A549 (cell line): ENCODE measurements around the gene SBK2. TPM values are rescaled to one million over a fixed set of nuclear protein-coding genes. Genes with fewer than 3 reads are reported as not detected.

Source experiments
- BHLHE40 ChIP-seq: IDR thresholded peaks from 2 replicates; pipeline ENCODE4 v1.6.1; 2012; ENCODE audit warnings: low read depth, low read length, inconsistent platforms
- CBX8 ChIP-seq: fragments of 200-600 bp; sonication (generic); IDR thresholded peaks from 2 replicates; pipeline ENCODE4 v1.6.1; 2016
- CEBPB ChIP-seq, 2 experiments: fragments of >200 bp in 1 of 2; sonication (Bioruptor Twin) in 1 of 2; formaldehyde crosslinking in 1 of 2; IDR thresholded peaks; 2 replicates each; pipeline ENCODE4 v1.6.1; 2012 to 2016
- CHD2 ChIP-seq: fragments of 150-350 bp; IDR thresholded peaks from 2 replicates; pipeline ENCODE4 v1.6.1; 2014; ENCODE audit warnings: low read length; ENCODE audit not compliant: partially characterized antibody
- CHD4 ChIP-seq: fragments of 200-600 bp; sonication (generic); IDR thresholded peaks from 2 replicates; pipeline ENCODE4 v1.6.1; 2016; ENCODE audit warnings: antibody characterized with exemption, mild to moderate bottlenecking, borderline replicate concordance
- EP300 ChIP-seq, 2 experiments: fragments of >200 bp; sonication (Bioruptor Twin); formaldehyde crosslinking; IDR thresholded peaks; 2 replicates in 1 of 2; 3 replicates in 1 of 2; pipeline ENCODE4 v1.6.1; 2016 to 2017
- FOSB ChIP-seq: fragments of 250-450 bp; sonication (Bioruptor Pico); IDR thresholded peaks from 2 replicates; pipeline ENCODE4 v1.5.0; 2020; ENCODE audit warnings: mild to moderate bottlenecking, moderate library complexity
- FOSL2 ChIP-seq, 2 experiments: fragments of 450-650 bp in 1 of 2; fragments of >200 bp in 1 of 2; sonication (Bioruptor Twin) in 1 of 2; formaldehyde crosslinking; IDR thresholded peaks; 2 replicates each; pipeline versions ENCODE4 v1.5.0 to v1.6.1; 2016 to 2020; ENCODE audit warnings: mild to moderate bottlenecking in 1 of 2, moderate library complexity in 1 of 2
- GATA3 ChIP-seq: IDR thresholded peaks from 2 replicates; pipeline ENCODE4 v1.6.1; 2012; ENCODE audit warnings: borderline replicate concordance
- HEYL ChIP-seq: fragments of 250-450 bp; sonication (Bioruptor Pico); IDR thresholded peaks from 2 replicates; pipeline ENCODE4 v1.8.0; 2021; ENCODE audit warnings: mild to moderate bottlenecking, moderate library complexity
- HOXA7 ChIP-seq: fragments of 250-450 bp; sonication (Bioruptor Pico); IDR thresholded peaks from 2 replicates; pipeline ENCODE4 v1.5.0; 2020; ENCODE audit warnings: mild to moderate bottlenecking, moderate library complexity
- HOXB13 ChIP-seq: fragments of 250-450 bp; sonication (Bioruptor Pico); IDR thresholded peaks from 2 replicates; pipeline ENCODE4 v1.5.0; 2020; ENCODE audit warnings: low read depth, mild to moderate bottlenecking, moderate library complexity
- JUN ChIP-seq, 2 experiments: fragments of >200 bp; sonication (Bioruptor Twin); formaldehyde crosslinking; IDR thresholded peaks; 2 replicates in 1 of 2; 3 replicates in 1 of 2; pipeline ENCODE4 v1.6.1; 2016 to 2017
- KDM1A ChIP-seq: fragments of 200-600 bp; sonication (generic); IDR thresholded peaks from 2 replicates; pipeline ENCODE4 v1.6.1; 2016; ENCODE audit warnings: low read depth, mild to moderate bottlenecking
- MAZ ChIP-seq: fragments of 150-350 bp; IDR thresholded peaks from 2 replicates; pipeline ENCODE4 v1.6.1; 2014; ENCODE audit warnings: antibody characterized with exemption, low read depth, low read length, borderline replicate concordance
- NFE2L2 ChIP-seq: fragments of 150-350 bp; conservative IDR thresholded peaks from 2 replicates; pipeline ENCODE4 v1.6.1; 2014; ENCODE audit warnings: low read length
- PHF8 ChIP-seq: fragments of 200-600 bp; sonication (generic); IDR thresholded peaks from 2 replicates; pipeline ENCODE4 v1.6.1; 2016; ENCODE audit warnings: low read depth, mild to moderate bottlenecking, antibody characterized with exemption, moderate library complexity, borderline replicate concordance
- POLR2AphosphoS2 ChIP-seq: conservative IDR thresholded peaks from 2 replicates; pipeline ENCODE4 v1.6.1; 2012; ENCODE audit warnings: low read length, improper control_type of control experiment, inconsistent platforms
- RAD21 ChIP-seq, 2 experiments: fragments of >200 bp in 1 of 2; sonication (Bioruptor Twin) in 1 of 2; formaldehyde crosslinking in 1 of 2; IDR thresholded peaks in 1 of 2; conservative IDR thresholded peaks in 1 of 2; 2 replicates in 1 of 2; 3 replicates in 1 of 2; pipeline ENCODE4 v1.6.1; 2012 to 2018; ENCODE audit warnings: inconsistent platforms in 1 of 2
- RCOR1 ChIP-seq: fragments of 150-350 bp; IDR thresholded peaks from 2 replicates; pipeline ENCODE4 v1.6.1; 2014; ENCODE audit warnings: antibody characterized with exemption, low read length, low read depth
- RFX5 ChIP-seq: fragments of 450-650 bp; IDR thresholded peaks from 2 replicates; pipeline ENCODE4 v1.7.1; 2014; ENCODE audit warnings: antibody characterized with exemption, mild to moderate bottlenecking, moderate library complexity
- RNF2 ChIP-seq: fragments of 200-600 bp; sonication (generic); IDR thresholded peaks from 2 replicates; pipeline ENCODE4 v1.6.1; 2016; ENCODE audit warnings: low read depth, mild to moderate bottlenecking, antibody characterized with exemption, moderate library complexity, borderline replicate concordance
- SREBF2 ChIP-seq: fragments of 450-650 bp; IDR thresholded peaks from 2 replicates; pipeline ENCODE4 v1.6.1; 2014; ENCODE audit warnings: mild to moderate bottlenecking, moderate library complexity
- TFCP2L1 ChIP-seq: fragments of 250-450 bp; sonication (Bioruptor Pico); IDR thresholded peaks from 2 replicates; pipeline ENCODE4 v1.5.0; 2021; ENCODE audit warnings: mild to moderate bottlenecking
- ZNF302 ChIP-seq: fragments of 250-450 bp; sonication (Bioruptor Pico); IDR thresholded peaks from 2 replicates; pipeline ENCODE4 v1.9.0; 2021; ENCODE audit warnings: inconsistent platforms, mild to moderate bottlenecking, moderate library complexity
- polyA plus RNA-seq, 4 experiments: library from polyadenylated mRNA; depleted of rRNA in 3 of 4; stranded (reverse); fragments of >200 nt; fragmentation: RNase III in 1 of 4; extraction: RNeasy Plus Mini Kit Qiagen cat#74134 plus additional on column Dnase treatment in 1 of 4; gene quantifications; 2 replicates in 3 of 4; 3 replicates in 1 of 4; pipeline ENCODE4 v1.2.3, GENCODE V29; 2011 to 2017
- TF ChIP-seq, protein P1 (sequence below): fragments of 200-600 bp; sonication (generic); IDR thresholded peaks from 2 replicates; pipeline ENCODE4 v1.6.1; 2016; ENCODE audit warnings: antibody characterized with exemption, mild to moderate bottlenecking, moderate library complexity
- TF ChIP-seq, protein P2 (sequence below): IDR thresholded peaks from 2 replicates; pipeline ENCODE4 v1.6.1; 2012; ENCODE audit warnings: low read depth, borderline replicate concordance
- TF ChIP-seq, protein P3 (sequence below): IDR thresholded peaks from 2 replicates; pipeline ENCODE4 v1.6.1; 2012
- TF ChIP-seq, protein P4 (sequence below): fragments of >200 bp; sonication (Bioruptor Twin); formaldehyde crosslinking; IDR thresholded peaks from 3 replicates; pipeline ENCODE4 v1.6.1; 2016
- TF ChIP-seq, protein P5 (sequence below): fragments of 250-450 bp; sonication (Bioruptor Pico); IDR thresholded peaks from 2 replicates; pipeline ENCODE4 v1.5.0; 2020; ENCODE audit warnings: low read depth, mild to moderate bottlenecking, moderate library complexity
- TF ChIP-seq, protein P6 (sequence below): fragments of 450-650 bp; IDR thresholded peaks from 2 replicates; pipeline ENCODE4 v1.6.1; 2014; ENCODE audit warnings: antibody characterized with exemption

The SBK2 gene
- polyA plus RNA-seq, 2 of the 4 experiments (the other 2 are of a cell fraction) = 0.89 to 1.1 TPM

DNA sequence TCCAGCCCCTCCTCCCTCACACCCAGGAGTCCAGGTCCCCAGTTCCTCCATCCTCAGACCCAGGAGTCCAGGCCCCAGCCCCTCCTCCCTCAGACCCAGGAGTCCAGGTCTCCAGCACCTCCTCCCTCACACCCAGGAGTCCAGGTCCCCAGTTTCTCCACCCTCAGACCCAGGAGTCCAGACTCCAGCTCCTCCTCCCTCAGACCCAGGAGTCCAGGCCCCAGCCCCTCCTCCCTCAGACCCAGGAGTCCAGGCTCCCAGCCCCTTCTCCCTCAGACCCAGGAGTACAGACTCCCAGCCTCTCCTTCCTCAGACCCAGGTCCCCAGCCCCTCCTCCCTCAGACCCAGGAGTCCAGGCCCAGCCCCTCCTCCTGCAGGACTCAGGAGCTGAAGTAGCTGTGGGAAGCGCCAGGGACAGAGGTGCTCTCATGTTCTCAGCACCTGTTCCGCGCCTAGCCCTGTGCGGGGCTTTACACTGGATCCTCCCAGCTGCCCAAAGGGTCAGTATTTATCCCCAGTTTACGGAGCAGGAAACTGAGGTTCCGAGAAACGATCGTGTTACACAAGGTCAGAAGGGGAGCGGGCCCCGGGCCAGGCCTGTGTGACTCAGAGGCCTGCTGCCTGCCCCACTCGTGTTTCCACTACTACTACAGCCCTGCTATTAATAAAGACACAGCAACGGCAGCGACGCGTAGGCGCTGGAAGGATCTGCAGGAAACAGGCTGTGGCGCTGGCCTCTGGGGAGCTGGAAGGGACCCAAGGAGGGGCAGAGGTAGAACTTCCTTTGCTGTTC is 10.1 kb upstream of the SBK2 start (continued):
- TF ChIP-seq, protein P1, sequence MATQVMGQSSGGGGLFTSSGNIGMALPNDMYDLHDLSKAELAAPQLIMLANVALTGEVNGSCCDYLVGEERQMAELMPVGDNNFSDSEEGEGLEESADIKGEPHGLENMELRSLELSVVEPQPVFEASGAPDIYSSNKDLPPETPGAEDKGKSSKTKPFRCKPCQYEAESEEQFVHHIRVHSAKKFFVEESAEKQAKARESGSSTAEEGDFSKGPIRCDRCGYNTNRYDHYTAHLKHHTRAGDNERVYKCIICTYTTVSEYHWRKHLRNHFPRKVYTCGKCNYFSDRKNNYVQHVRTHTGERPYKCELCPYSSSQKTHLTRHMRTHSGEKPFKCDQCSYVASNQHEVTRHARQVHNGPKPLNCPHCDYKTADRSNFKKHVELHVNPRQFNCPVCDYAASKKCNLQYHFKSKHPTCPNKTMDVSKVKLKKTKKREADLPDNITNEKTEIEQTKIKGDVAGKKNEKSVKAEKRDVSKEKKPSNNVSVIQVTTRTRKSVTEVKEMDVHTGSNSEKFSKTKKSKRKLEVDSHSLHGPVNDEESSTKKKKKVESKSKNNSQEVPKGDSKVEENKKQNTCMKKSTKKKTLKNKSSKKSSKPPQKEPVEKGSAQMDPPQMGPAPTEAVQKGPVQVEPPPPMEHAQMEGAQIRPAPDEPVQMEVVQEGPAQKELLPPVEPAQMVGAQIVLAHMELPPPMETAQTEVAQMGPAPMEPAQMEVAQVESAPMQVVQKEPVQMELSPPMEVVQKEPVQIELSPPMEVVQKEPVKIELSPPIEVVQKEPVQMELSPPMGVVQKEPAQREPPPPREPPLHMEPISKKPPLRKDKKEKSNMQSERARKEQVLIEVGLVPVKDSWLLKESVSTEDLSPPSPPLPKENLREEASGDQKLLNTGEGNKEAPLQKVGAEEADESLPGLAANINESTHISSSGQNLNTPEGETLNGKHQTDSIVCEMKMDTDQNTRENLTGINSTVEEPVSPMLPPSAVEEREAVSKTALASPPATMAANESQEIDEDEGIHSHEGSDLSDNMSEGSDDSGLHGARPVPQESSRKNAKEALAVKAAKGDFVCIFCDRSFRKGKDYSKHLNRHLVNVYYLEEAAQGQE = no peak
- TF ChIP-seq TFCP2L1 = no peak
- TF ChIP-seq CBX8 = no peak
- no peak for TF ChIP-seq RCOR1
- TF ChIP-seq, protein P2, sequence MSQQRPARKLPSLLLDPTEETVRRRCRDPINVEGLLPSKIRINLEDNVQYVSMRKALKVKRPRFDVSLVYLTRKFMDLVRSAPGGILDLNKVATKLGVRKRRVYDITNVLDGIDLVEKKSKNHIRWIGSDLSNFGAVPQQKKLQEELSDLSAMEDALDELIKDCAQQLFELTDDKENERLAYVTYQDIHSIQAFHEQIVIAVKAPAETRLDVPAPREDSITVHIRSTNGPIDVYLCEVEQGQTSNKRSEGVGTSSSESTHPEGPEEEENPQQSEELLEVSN = no peak
- no peak for TF ChIP-seq PHF8
- TF ChIP-seq, protein P3, sequence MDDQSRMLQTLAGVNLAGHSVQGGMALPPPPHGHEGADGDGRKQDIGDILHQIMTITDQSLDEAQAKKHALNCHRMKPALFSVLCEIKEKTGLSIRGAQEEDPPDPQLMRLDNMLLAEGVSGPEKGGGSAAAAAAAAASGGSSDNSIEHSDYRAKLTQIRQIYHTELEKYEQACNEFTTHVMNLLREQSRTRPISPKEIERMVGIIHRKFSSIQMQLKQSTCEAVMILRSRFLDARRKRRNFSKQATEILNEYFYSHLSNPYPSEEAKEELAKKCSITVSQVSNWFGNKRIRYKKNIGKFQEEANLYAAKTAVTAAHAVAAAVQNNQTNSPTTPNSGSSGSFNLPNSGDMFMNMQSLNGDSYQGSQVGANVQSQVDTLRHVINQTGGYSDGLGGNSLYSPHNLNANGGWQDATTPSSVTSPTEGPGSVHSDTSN = no peak
- TF ChIP-seq HEYL (CRISPR knock-in tag) = no peak
- no peak; the same call in none of the 2 replicates for TF ChIP-seq CHD4
- 0 out of 2 replicates have a peak, but pooled peaks have one; percentile 17 for TF ChIP-seq RFX5
- peak; percentile 38; the same call in 1 of the 2 replicates for TF ChIP-seq GATA3
- no peak for TF ChIP-seq ZNF302
- no peak for TF ChIP-seq CHD2
- 0 out of 2 replicates have a peak, but pooled peaks have one; percentile 55 for TF ChIP-seq HOXB13 (CRISPR knock-in tag)
- peak; percentile 86 for TF ChIP-seq KDM1A
- TF ChIP-seq SREBF2 = no peak
- no peak for TF ChIP-seq MAZ
- TF ChIP-seq CEBPB (IDR thresholded peaks at IDR 0.05) = no peak; a peak in 1 of 4 replicates
- peak in 1 of 2 experiments; percentile 49; a peak in 1 of 5 replicates for TF ChIP-seq JUN (IDR thresholded peaks at IDR 0.05)
- TF ChIP-seq POLR2AphosphoS2 = no peak
- TF ChIP-seq RAD21 (conservative IDR thresholded peaks at IDR 0.05 in 1 of 2, IDR thresholded peaks at IDR 0.05 in 1 of 2) = 0 out of 5 replicates have a peak, but pooled peaks of 1 of the 2 experiments have one; percentile 11
- no peak for TF ChIP-seq BHLHE40
- TF ChIP-seq, protein P4, sequence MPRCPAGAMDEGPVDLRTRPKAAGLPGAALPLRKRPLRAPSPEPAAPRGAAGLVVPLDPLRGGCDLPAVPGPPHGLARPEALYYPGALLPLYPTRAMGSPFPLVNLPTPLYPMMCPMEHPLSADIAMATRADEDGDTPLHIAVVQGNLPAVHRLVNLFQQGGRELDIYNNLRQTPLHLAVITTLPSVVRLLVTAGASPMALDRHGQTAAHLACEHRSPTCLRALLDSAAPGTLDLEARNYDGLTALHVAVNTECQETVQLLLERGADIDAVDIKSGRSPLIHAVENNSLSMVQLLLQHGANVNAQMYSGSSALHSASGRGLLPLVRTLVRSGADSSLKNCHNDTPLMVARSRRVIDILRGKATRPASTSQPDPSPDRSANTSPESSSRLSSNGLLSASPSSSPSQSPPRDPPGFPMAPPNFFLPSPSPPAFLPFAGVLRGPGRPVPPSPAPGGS = no peak
- no peak for TF ChIP-seq FOSL2 (IDR thresholded peaks at IDR 0.05)
- TF ChIP-seq FOSL2 (CRISPR knock-in tag; IDR thresholded peaks at IDR 0.05) = peak; percentile 77
- TF ChIP-seq, protein P5, sequence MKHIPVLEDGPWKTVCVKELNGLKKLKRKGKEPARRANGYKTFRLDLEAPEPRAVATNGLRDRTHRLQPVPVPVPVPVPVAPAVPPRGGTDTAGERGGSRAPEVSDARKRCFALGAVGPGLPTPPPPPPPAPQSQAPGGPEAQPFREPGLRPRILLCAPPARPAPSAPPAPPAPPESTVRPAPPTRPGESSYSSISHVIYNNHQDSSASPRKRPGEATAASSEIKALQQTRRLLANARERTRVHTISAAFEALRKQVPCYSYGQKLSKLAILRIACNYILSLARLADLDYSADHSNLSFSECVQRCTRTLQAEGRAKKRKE (CRISPR knock-in tag) = peak; percentile 38; the same call in 1 of the 2 replicates
- no peak for TF ChIP-seq HOXA7 (CRISPR knock-in tag)
- TF ChIP-seq, protein P6, sequence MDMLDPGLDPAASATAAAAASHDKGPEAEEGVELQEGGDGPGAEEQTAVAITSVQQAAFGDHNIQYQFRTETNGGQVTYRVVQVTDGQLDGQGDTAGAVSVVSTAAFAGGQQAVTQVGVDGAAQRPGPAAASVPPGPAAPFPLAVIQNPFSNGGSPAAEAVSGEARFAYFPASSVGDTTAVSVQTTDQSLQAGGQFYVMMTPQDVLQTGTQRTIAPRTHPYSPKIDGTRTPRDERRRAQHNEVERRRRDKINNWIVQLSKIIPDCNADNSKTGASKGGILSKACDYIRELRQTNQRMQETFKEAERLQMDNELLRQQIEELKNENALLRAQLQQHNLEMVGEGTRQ = no peak
- TF ChIP-seq FOSB (CRISPR knock-in tag) = peak; percentile 14; the same call in 1 of the 2 replicates
- TF ChIP-seq NFE2L2 = no peak
- no peak for TF ChIP-seq RNF2
- no peak for TF ChIP-seq EP300 (IDR thresholded peaks at IDR 0.05)
